NCI-H524 treated with DMSO at 0.1 percent for 48 hours (cell line): ENCODE measurements around the gene CFDP1.
A peak's percentile ranks its signal among the peaks of the same experiment; 100 is the strongest.
"Not testable (repeated sequence)": the region's sequence is repeated elsewhere in the genome, so short reads cannot be mapped to it uniquely, and the experiment has no call there.

Source experiments
- DNase-seq: peaks from one replicate; lab custom pipeline; 2025; lab: John Stamatoyannopoulos, UW

The CFDP1 gene

GRCh38 chr16:75432828-75433731, at the start of gene CFDP1:
CFDP1 (minus strand) TSS chr16:75433503; CDS start chr16:75433352, 151 bp downstream.
- DNase-seq = peak; percentile 73

GRCh38 chr16:75482434-75483205, 49.3 kb upstream of the CFDP1 start:
- no peak for DNase-seq

GRCh38 chr16:75481475-75481874, 48.2 kb upstream of the CFDP1 start:
- DNase-seq = no peak

GRCh38 chr16:75479421-75479990, 46.2 kb upstream of the CFDP1 start:
- no peak for DNase-seq

- DNase-seq = no peak
Observed at GRCh38 chr16:75478480-75479345, 45.4 kb upstream of the CFDP1 start.

GRCh38 chr16:75477680-75478473, 44.6 kb upstream of the CFDP1 start:
- DNase-seq = no peak

- DNase-seq = no peak
Observed at GRCh38 chr16:75476817-75477216, 43.5 kb upstream of the CFDP1 start.

- DNase-seq = no peak
Observed at GRCh38 chr16:75475420-75475847, 42.1 kb upstream of the CFDP1 start.

GRCh38 chr16:75472908-75473877, 39.9 kb upstream of the CFDP1 start:
- no peak for DNase-seq

- DNase-seq = no peak
Observed at GRCh38 chr16:75471723-75472633, 38.7 kb upstream of the CFDP1 start.

- no peak for DNase-seq
Observed at GRCh38 chr16:75466760-75467159, 33.5 kb upstream of the CFDP1 start.

GRCh38 chr16:75464122-75464918, 31.0 kb upstream of the CFDP1 start, which contains the start of gene TMEM170A:
TMEM170A (minus strand) TSS chr16:75464689; CDS start chr16:75464600, 89 bp downstream.
- peak; percentile 86 for DNase-seq

- not testable (repeated sequence) for DNase-seq
Observed at GRCh38 chr16:75463389-75464121, 30.3 kb upstream of the CFDP1 start.

- DNase-seq = no peak
Observed at GRCh38 chr16:75462806-75463205, 29.5 kb upstream of the CFDP1 start.

GRCh38 chr16:75461575-75461974, 28.3 kb upstream of the CFDP1 start:
- no peak for DNase-seq

GRCh38 chr16:75460446-75460845, 27.1 kb upstream of the CFDP1 start:
- DNase-seq = no peak

- DNase-seq = no peak
Observed at GRCh38 chr16:75459691-75460090, 26.4 kb upstream of the CFDP1 start.
